Nephron progenitor cell (in vitro differentiated cells): ENCODE measurements around the gene PLG.
"Not testable (repeated sequence)": the region's sequence is repeated elsewhere in the genome, so short reads cannot be mapped to it uniquely, and the experiment has no call there.

Experiments used
- DNase-seq: peaks from one replicate; pipeline ENCODE4 v3.0.0; 2021
- H3K27ac Mint-ChIP-seq: 2 replicates; pipeline ENCODE4 v1.8.0; 2021; ENCODE audit warnings: mild to moderate bottlenecking, moderate library complexity, mixed read lengths
- H3K27me3 Mint-ChIP-seq: 2 replicates; pipeline ENCODE4 v1.8.0; 2021; ENCODE audit warnings: mild to moderate bottlenecking, low read depth, mixed read lengths; ENCODE audit not compliant: poor library complexity
- H3K36me3 Mint-ChIP-seq: 2 replicates; pipeline ENCODE4 v1.8.0; 2021; ENCODE audit warnings: low read depth, mixed read lengths
- H3K4me1 Mint-ChIP-seq: 2 replicates; pipeline ENCODE4 v1.8.0; 2021; ENCODE audit warnings: mixed read lengths
- H3K4me3 Mint-ChIP-seq: 2 replicates; pipeline ENCODE4 v1.8.0; 2021; ENCODE audit warnings: mild to moderate bottlenecking, moderate library complexity, mixed read lengths
- H3K9me3 Mint-ChIP-seq: 2 replicates; pipeline ENCODE4 v1.8.0; 2021; ENCODE audit warnings: mild to moderate bottlenecking, moderate library complexity, mixed read lengths
- TF ChIP-seq, protein P1 (sequence below): fragments of 200-600 bp; sonication (generic); IDR thresholded peaks from 2 replicates; pipeline ENCODE4 v1.5.0; 2021; ENCODE audit warnings: antibody characterized with exemption

The PLG gene

DNA sequence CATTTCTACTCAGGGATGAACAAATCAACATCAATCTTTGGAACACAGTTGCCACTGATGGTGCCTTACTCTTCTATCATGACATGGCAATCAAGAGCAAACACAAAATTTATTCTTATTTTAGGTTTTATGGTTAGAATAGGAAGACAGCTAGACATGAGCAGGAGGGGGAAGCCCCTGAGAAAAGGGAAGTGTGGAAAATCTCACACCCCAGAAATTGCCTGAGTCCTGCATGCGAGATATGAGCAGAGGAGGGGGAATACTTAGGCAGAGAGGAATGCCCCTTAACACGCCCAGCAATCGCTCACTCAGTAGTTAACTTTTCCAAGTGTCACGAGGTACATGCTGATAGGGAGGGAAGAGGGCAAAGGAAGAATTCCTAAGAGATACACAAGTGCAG lies 79.3 kb downstream of the PLG start:
- TF ChIP-seq, protein P1, sequence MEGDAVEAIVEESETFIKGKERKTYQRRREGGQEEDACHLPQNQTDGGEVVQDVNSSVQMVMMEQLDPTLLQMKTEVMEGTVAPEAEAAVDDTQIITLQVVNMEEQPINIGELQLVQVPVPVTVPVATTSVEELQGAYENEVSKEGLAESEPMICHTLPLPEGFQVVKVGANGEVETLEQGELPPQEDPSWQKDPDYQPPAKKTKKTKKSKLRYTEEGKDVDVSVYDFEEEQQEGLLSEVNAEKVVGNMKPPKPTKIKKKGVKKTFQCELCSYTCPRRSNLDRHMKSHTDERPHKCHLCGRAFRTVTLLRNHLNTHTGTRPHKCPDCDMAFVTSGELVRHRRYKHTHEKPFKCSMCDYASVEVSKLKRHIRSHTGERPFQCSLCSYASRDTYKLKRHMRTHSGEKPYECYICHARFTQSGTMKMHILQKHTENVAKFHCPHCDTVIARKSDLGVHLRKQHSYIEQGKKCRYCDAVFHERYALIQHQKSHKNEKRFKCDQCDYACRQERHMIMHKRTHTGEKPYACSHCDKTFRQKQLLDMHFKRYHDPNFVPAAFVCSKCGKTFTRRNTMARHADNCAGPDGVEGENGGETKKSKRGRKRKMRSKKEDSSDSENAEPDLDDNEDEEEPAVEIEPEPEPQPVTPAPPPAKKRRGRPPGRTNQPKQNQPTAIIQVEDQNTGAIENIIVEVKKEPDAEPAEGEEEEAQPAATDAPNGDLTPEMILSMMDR, result no peak
- H3K4me3 Mint-ChIP-seq, result no peak overlapping the region
- no peaks in the 10 kb centered on the region for H3K27me3 Mint-ChIP-seq
- no peaks in the 10 kb centered on the region for H3K36me3 Mint-ChIP-seq
- H3K27ac Mint-ChIP-seq, result no peak overlapping the region
- H3K4me1 Mint-ChIP-seq, result peaks cover 6% of the 10 kb centered on the region
- no peak for DNase-seq
- peaks cover 7% of the 10 kb centered on the region for H3K9me3 Mint-ChIP-seq

DNA sequence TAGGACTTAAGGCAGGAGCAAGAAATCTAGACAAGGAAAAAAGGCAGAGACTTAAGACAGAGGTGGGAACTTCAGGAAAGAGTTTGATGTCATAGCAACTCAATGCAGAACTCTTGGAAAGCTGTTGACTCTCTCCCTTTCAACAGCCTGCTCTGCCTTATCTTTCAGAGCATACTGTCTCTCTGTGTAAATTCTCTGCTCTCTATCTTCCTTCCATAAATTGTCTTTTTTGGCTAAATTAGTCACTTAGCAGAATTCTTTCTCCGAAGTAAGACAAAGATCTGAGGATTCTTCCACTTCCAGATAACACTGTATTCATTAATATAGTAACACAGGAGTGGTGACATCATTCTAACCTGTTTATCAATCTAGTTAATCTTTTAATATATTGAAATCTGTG lies 80.2 kb downstream of the PLG start:
- H3K36me3 Mint-ChIP-seq, result no peaks in the 10 kb centered on the region
- H3K9me3 Mint-ChIP-seq, result peaks cover 7% of the 10 kb centered on the region
- no peak overlapping the region for H3K27ac Mint-ChIP-seq
- H3K4me1 Mint-ChIP-seq, result peaks cover 6% of the 10 kb centered on the region
- TF ChIP-seq, protein P1, result no peak
- no peak overlapping the region for H3K4me3 Mint-ChIP-seq
- no peak for DNase-seq
- no peaks in the 10 kb centered on the region for H3K27me3 Mint-ChIP-seq

DNA sequence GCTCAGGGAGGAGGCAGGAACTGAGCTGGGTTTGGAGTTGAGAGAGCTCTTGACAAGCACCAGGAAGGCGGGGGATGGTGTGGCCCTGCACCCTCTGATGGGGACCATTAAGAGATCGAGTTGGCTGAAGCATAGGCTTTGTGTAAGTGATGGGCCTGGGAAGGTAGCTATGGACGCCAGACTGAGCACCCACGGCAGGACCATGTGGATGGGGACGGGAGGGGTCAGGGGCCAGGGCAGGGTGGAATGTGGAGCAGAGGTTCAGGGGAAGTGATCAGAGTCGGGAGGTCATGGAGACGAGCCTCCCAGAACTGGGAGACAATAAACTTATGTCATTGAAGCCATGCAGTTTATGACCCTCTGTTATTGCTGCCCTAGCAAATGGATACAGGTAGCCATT lies 81.7 kb downstream of the PLG start:
- TF ChIP-seq, protein P1, result no peak
- Mint-ChIP-seq H3K36me3 (no peaks in the 10 kb centered on the region), H3K27ac (no peak overlapping the region), H3K9me3 (peaks cover 7% of the 10 kb centered on the region), H3K4me3 (no peak overlapping the region), H3K4me1 (peaks cover 6% of the 10 kb centered on the region), H3K27me3 (no peaks in the 10 kb centered on the region)
- no peak for DNase-seq

DNA sequence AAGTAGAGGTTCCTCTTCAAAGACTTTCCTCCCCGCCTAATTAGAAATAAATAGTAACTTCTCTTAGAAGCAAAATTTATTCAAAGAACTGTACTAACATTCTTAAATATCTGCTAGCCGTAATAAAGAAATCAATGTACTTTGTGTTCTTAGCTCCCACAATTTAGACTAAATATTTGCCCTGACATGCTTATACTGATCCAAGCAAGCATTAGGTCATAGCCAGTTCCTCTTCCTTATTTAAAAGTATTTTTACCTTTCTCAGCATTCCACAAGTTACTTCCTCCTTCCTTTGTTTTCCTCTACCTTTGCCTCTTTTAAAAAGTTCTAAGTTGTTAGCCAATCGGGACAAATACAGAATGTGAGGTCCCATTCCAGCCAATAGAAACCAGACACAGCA lies 86.1 kb downstream of the PLG start:
- not testable (repeated sequence) for H3K27ac Mint-ChIP-seq, DNase-seq, H3K27me3 Mint-ChIP-seq, H3K9me3 Mint-ChIP-seq, H3K4me3 Mint-ChIP-seq, H3K36me3 Mint-ChIP-seq
- H3K4me1 Mint-ChIP-seq, result peaks cover 14% of the 10 kb centered on the region

DNA sequence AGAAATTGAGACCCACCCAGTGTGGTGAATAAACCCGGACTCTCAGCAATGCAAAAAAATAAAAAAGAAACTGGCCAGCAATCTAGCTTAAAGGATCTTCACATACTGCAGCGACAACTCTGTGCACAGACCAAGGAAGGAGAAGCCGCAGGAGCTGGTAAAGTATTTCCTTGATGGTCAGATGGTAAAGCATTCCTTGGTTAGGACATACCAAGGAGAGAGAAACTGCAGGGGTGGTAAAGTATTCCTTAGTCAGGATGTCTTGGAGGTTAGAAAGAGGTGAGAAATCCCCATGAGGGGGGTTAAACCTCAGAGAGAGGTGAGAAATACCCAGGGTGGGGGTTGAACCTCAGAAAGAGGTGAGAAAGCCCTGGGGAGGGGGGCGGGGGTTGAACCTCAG lies 86.8 kb downstream of the PLG start:
- TF ChIP-seq, protein P1, result no peak
- no peaks in the 10 kb centered on the region for H3K36me3 Mint-ChIP-seq
- H3K4me3 Mint-ChIP-seq, result no peak overlapping the region
- peaks cover 2% of the 10 kb centered on the region for H3K27me3 Mint-ChIP-seq
- H3K27ac Mint-ChIP-seq, result no peak overlapping the region
- peaks cover 9% of the 10 kb centered on the region for H3K4me1 Mint-ChIP-seq
- H3K9me3 Mint-ChIP-seq, result no peaks in the 10 kb centered on the region
- no peak for DNase-seq

DNA sequence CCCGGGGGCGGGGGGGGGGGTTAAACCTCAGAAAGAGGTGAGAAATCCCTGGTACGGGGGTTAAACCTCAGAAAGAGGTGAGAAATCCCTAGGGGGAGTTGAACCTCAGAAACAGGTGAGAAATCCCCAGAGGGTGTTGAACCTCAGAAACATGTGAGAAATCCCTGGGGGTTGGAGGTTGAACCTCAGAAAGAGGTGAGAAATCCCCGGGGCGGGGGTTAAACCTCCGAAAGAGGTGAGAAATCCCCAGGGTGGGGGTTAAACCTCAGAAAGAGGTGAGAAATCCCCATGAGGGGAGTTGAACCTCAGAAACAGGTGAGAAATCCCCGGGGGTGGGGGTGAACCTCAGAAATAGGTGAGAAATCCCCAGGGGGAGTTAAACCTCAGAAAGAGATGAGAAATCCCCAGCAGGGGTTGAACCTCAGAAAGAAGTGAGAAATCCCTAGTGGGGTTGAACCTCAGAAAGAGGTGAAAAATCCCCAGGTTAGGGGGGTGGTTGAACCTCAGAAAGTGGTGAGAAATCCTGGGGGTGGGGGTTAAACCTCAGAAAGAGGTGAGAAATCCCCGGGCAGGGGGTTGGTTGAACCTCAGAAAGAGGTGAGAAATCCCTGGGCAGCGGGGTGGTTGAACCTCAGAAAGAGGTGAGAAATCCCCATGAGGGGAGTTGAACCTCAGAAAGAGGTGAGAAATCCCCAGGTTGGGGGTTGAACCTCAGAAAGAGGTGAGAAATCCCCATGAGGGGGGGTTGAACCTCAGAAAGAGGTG lies 87.4 kb downstream of the PLG start:
- H3K9me3 Mint-ChIP-seq, result no peaks in the 10 kb centered on the region
- H3K27me3 Mint-ChIP-seq, result peaks cover 2% of the 10 kb centered on the region
- no peak for DNase-seq
- peaks cover 8% of the 10 kb centered on the region for H3K4me1 Mint-ChIP-seq
- no peaks in the 10 kb centered on the region for H3K36me3 Mint-ChIP-seq
- no peak overlapping the region for H3K27ac Mint-ChIP-seq
- H3K4me3 Mint-ChIP-seq, result no peak overlapping the region
- TF ChIP-seq, protein P1, result no peak
